Measurements from ENCODE around the gene ERC2.

The ERC2 gene

DNA sequence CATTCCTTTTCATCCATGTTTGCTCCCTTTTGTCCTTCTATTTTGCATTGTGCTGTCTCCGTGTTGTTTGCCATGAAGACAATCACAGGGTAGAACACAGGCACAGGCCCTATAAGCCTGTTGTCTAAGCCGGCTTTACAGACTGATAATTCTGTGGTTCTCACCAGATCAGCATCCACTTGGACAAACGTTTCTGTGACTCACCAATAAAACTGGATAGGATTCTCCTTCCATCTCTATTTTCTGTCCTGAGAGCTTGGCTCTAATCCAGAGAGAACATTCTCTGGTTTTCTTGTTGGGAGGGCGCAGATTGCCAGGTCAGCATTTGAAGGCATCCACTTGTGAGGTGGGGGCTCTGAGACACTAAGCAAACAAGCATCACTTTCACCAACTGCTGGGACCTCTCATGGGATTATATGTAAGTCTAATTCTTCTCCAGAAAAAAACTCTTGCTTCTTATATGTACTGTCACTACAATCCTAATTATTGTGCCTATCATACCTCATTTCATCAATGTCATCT lies 101.6 kb downstream of the ERC2 start:
- Mint-ChIP-seq H3K9me3 (no peaks in the 10 kb centered on the region), H3K27ac (no peak overlapping the region), H3K4me3 (no peak overlapping the region)

DNA sequence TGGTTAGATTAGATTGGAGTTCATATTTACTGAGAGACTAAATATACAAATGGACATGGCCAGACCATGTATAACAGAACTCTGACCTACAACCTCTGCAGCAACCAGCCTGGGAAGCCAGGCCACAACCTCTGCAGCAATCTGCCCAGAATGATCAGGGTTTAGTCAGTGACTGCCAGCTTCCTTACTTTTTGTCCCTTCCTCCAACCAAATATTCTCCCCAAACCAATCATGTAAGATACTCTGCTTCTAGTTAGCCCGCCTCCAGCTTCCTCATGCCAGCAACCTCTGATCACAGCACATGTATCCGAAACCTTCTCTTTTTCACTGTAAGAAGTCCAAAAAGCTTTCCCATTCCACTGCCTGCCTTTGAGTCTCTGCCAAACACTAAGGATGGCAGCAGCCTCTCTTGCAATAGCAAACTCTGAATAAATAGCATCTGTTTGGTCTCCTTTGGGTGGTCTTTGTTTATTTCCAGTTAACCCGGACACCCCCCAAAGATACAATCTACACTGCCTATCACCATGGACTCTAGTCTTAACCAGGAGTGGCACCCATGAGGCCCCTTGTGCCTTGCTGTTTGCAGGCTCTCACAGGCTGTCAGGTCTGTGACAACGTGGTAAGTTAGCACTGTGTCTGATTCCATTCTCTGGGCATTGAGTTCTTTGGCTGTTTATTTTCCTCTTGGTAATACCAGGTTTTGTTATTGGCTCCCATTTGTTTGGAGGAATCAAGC lies 102.2 kb downstream of the ERC2 start:
- Mint-ChIP-seq H3K9me3 (no peaks in the 10 kb centered on the region), H3K27ac (no peak overlapping the region), H3K27me3 (ENCODE audit: low read depth) (peaks cover 6% of the 10 kb centered on the region), H3K4me1 (ENCODE audit: low read depth) (no peaks in the 10 kb centered on the region), H3K4me3 (no peak overlapping the region), H3K36me3 (ENCODE audit: low read depth) (no peaks in the 10 kb centered on the region)

More for the DNA sequence above, 101.6 kb downstream of the ERC2 start:
- no peaks in the 10 kb centered on the region for H3K4me1 Mint-ChIP-seq (ENCODE audit: low read depth)
- H3K27me3 Mint-ChIP-seq (ENCODE audit: low read depth), result peaks cover 6% of the 10 kb centered on the region
- H3K36me3 Mint-ChIP-seq (ENCODE audit: low read depth), result no peaks in the 10 kb centered on the region

DNA sequence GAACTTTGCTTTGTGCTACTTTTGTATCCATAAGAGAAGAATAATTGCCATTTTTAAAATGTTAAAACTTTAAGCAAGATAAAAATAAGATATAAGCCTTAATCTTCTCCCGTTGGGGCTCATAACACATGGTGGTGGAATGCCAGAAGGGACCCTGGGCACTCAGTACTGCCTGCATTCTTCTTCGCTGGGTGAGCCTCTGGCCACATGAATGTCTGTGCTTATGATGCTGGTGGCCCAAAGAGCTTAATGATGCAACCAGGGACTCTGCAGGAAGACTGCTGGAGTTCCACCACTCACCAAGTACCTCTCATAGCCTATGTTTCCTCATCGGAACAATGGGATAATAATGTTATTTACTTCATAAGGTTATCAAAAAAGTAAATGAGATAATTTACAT lies 103.6 kb downstream of the ERC2 start:
- H3K36me3 Mint-ChIP-seq (ENCODE audit: low read depth), result no peaks in the 10 kb centered on the region
- H3K9me3 Mint-ChIP-seq, result no peaks in the 10 kb centered on the region
- peaks cover 6% of the 10 kb centered on the region for H3K27me3 Mint-ChIP-seq (ENCODE audit: low read depth)
- H3K4me3 Mint-ChIP-seq, result no peak overlapping the region
- H3K27ac Mint-ChIP-seq, result no peak overlapping the region
- H3K4me1 Mint-ChIP-seq (ENCODE audit: low read depth), result no peaks in the 10 kb centered on the region

DNA sequence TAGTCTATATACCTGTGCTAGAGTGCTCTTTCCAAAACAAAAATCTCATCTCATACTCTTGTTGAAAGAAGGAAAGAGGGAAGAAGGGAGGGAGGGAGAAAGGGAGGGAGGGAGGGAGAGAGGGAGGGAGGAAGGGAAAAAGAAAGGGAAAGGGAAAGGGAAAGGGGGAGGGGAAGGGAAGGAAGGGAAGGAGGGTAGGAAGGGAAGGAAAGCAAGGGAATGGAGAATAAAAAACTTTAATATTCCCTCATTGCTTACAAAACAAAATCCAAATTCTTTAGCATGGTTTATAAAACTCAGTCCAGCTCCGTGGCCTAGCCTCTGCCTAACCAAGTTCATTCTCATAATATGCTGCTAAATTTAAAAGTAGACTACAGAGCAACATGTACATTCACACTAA lies 104.5 kb downstream of the ERC2 start:
- Mint-ChIP-seq H3K36me3 (ENCODE audit: low read depth) (no peaks in the 10 kb centered on the region), H3K9me3 (no peaks in the 10 kb centered on the region), H3K4me3 (no peak overlapping the region), H3K27me3 (ENCODE audit: low read depth) (peaks cover 6% of the 10 kb centered on the region), H3K27ac (no peak overlapping the region), H3K4me1 (ENCODE audit: low read depth) (no peaks in the 10 kb centered on the region)

DNA sequence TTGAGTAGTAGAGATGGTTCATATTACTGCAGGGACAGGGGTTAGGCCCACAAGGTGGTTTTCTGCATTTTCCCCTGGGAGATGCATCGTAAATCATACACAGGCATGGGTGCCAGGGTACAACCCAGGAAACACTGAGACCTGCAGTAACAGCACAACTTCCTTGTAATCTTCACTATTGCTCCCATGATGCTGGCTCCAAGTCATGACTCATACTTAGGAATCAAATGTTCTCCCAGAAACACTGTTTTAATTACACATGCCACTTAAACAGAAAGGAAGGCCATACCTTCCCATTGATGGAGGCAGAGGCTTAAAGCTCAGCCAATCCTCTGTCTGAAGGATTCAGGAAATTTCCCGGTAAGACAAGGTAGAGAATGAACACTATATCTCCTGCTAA lies 106.5 kb downstream of the ERC2 start:
- Mint-ChIP-seq H3K27me3 (ENCODE audit: low read depth) (no peaks in the 10 kb centered on the region), H3K9me3 (no peaks in the 10 kb centered on the region), H3K4me3 (no peak overlapping the region)

DNA sequence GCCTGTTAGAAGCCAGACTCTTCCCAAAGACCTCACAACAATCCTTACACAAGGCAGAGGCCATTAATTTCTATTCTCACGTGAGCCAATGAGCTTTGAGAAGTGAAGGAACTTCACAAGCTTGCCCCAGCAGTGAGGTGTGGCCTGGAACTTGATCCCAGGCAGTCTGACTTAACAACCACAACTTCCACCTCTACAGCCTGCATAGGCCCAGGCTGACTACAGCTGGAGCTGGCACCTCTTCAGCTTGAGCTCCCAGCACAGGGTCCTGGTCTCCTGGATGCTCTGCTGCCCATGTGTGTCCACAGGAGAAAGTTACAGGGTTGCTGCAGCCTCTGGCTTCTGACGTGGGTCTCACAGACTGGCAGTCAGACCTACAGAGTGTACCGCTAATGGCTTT lies 111.0 kb downstream of the ERC2 start:
- Mint-ChIP-seq H3K4me3 (no peak overlapping the region), H3K36me3 (ENCODE audit: low read depth) (no peaks in the 10 kb centered on the region), H3K9me3 (no peaks in the 10 kb centered on the region), H3K4me1 (ENCODE audit: low read depth) (no peaks in the 10 kb centered on the region), H3K27ac (no peak overlapping the region), H3K27me3 (ENCODE audit: low read depth) (no peaks in the 10 kb centered on the region)

More for the DNA sequence above, 106.5 kb downstream of the ERC2 start:
- H3K36me3 Mint-ChIP-seq (ENCODE audit: low read depth), result no peaks in the 10 kb centered on the region
- H3K4me1 Mint-ChIP-seq (ENCODE audit: low read depth), result no peaks in the 10 kb centered on the region
- H3K27ac Mint-ChIP-seq, result no peak overlapping the region

- H3K4me1 Mint-ChIP-seq (ENCODE audit: low read depth), result no peaks in the 10 kb centered on the region
- no peak overlapping the region for H3K27ac Mint-ChIP-seq
- H3K36me3 Mint-ChIP-seq (ENCODE audit: low read depth), result no peaks in the 10 kb centered on the region
- no peak overlapping the region for H3K4me3 Mint-ChIP-seq
- H3K9me3 Mint-ChIP-seq, result no peaks in the 10 kb centered on the region
- no peaks in the 10 kb centered on the region for H3K27me3 Mint-ChIP-seq (ENCODE audit: low read depth)
Observed at GRCh38 chr3:56356808-56357207, 111.5 kb downstream of the ERC2 start.

GRCh38 chr3:56355570-56356185 lies 112.6 kb downstream of the ERC2 start:
- H3K9me3 Mint-ChIP-seq, result no peaks in the 10 kb centered on the region
- no peaks in the 10 kb centered on the region for H3K27me3 Mint-ChIP-seq (ENCODE audit: low read depth)
- no peak overlapping the region for H3K27ac Mint-ChIP-seq
- no peaks in the 10 kb centered on the region for H3K36me3 Mint-ChIP-seq (ENCODE audit: low read depth)
- no peak overlapping the region for H3K4me3 Mint-ChIP-seq
- H3K4me1 Mint-ChIP-seq (ENCODE audit: low read depth), result no peaks in the 10 kb centered on the region

- Mint-ChIP-seq H3K27me3 (ENCODE audit: low read depth) (no peaks in the 10 kb centered on the region), H3K4me3 (no peak overlapping the region), H3K9me3 (no peaks in the 10 kb centered on the region), H3K27ac (no peak overlapping the region), H3K36me3 (ENCODE audit: low read depth) (no peaks in the 10 kb centered on the region), H3K4me1 (ENCODE audit: low read depth) (no peaks in the 10 kb centered on the region)
Observed at GRCh38 chr3:56351537-56351936, 116.7 kb downstream of the ERC2 start.

GRCh38 chr3:56347219-56347871 lies 120.9 kb downstream of the ERC2 start:
- Mint-ChIP-seq H3K4me3 (no peak overlapping the region), H3K27ac (no peak overlapping the region), H3K36me3 (ENCODE audit: low read depth) (no peaks in the 10 kb centered on the region), H3K4me1 (ENCODE audit: low read depth) (no peaks in the 10 kb centered on the region), H3K9me3 (no peaks in the 10 kb centered on the region), H3K27me3 (ENCODE audit: low read depth) (no peaks in the 10 kb centered on the region)

DNA sequence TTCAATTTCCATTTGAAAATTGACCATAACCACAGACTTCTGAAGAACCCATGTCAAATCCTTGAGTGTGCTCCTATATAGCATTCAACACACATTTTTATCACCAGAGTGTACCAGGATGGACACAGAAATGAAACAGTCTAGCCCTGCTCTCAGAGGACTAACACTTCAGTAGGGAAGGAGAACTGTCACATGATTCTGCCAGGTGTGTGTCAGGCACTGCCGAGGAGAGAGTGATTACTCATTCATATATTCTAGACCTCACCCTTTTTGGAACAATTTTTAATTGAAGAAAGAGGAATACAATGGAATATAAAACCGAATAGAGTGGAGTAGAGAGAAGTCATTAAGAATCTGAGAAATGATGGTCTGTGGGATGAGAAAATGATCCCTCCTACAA lies 125.8 kb downstream of the ERC2 start:
- Mint-ChIP-seq H3K27ac (no peak overlapping the region), H3K27me3 (ENCODE audit: low read depth) (no peaks in the 10 kb centered on the region), H3K4me1 (ENCODE audit: low read depth) (no peaks in the 10 kb centered on the region), H3K9me3 (no peaks in the 10 kb centered on the region), H3K36me3 (ENCODE audit: low read depth) (no peaks in the 10 kb centered on the region), H3K4me3 (no peak overlapping the region)

GRCh38 chr3:56339671-56340070 lies 128.6 kb downstream of the ERC2 start:
- no peaks in the 10 kb centered on the region for H3K36me3 Mint-ChIP-seq (ENCODE audit: low read depth)
- no peaks in the 10 kb centered on the region for H3K4me1 Mint-ChIP-seq (ENCODE audit: low read depth)
- no peaks in the 10 kb centered on the region for H3K27me3 Mint-ChIP-seq (ENCODE audit: low read depth)
- H3K27ac Mint-ChIP-seq, result no peak overlapping the region
- no peak overlapping the region for H3K4me3 Mint-ChIP-seq
- H3K9me3 Mint-ChIP-seq, result no peaks in the 10 kb centered on the region

DNA sequence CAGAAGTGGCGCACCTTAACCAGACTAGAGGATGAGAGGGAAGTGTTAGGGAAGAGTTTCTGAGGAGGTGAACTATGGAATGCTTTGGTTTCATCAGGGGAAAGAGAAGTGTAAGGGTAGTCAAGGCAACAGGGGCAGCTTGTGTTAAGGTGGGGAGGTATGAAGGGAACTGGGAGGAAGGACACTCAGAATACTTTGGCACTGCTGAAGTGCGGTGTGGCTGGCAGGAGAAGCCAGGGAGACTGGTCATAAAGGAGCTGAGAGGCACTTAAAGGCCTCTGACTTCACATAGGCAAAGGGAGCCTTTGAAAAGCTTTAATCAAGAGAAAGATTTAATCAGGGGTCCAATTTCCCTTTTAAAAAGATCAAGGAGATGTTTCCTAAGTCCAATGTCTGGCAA lies 129.0 kb downstream of the ERC2 start:
- Mint-ChIP-seq H3K27me3 (ENCODE audit: low read depth) (no peaks in the 10 kb centered on the region), H3K4me1 (ENCODE audit: low read depth) (no peaks in the 10 kb centered on the region), H3K4me3 (no peak overlapping the region), H3K9me3 (no peaks in the 10 kb centered on the region), H3K27ac (no peak overlapping the region), H3K36me3 (ENCODE audit: low read depth) (no peaks in the 10 kb centered on the region)

GRCh38 chr3:56336023-56336422 lies 132.2 kb downstream of the ERC2 start:
- H3K4me1 Mint-ChIP-seq (ENCODE audit: low read depth), result no peaks in the 10 kb centered on the region

GRCh38 chr3:56324473-56324872 lies 143.8 kb downstream of the ERC2 start:
- no peak overlapping the region for H3K4me3 Mint-ChIP-seq
- no peaks in the 10 kb centered on the region for H3K9me3 Mint-ChIP-seq
- no peaks in the 10 kb centered on the region for H3K4me1 Mint-ChIP-seq (ENCODE audit: low read depth)
- H3K27ac Mint-ChIP-seq, result no peak overlapping the region
- H3K36me3 Mint-ChIP-seq (ENCODE audit: low read depth), result no peaks in the 10 kb centered on the region
- peaks cover 5% of the 10 kb centered on the region for H3K27me3 Mint-ChIP-seq (ENCODE audit: low read depth)

More at GRCh38 chr3:56336023-56336422, 132.2 kb downstream of the ERC2 start:
- Mint-ChIP-seq H3K9me3 (no peaks in the 10 kb centered on the region), H3K4me3 (no peak overlapping the region), H3K36me3 (ENCODE audit: low read depth) (no peaks in the 10 kb centered on the region), H3K27me3 (ENCODE audit: low read depth) (peaks cover 3% of the 10 kb centered on the region), H3K27ac (no peak overlapping the region)

Data from T-helper 1 cell treated with Interleukin-12 subunit alpha and Interleukin-12 subunit beta and Interleukin-4 antibody, amounts not matched to agents 30 μg/mL and 1 μg/mL, for 36 hours (primary cell).